Measurements from ENCODE around the gene INSIG2. TPM values are rescaled to one million over a fixed set of nuclear protein-coding genes. Genes with fewer than 3 reads are reported as not detected.

The INSIG2 gene
- total and polyA plus RNA-seq, 9 of the 15 experiments (the other 6 are each of a cell fraction or from before 2014, with no cell fraction given): 1.5 to 34.2 (median 6.4) TPM

GRCh38 chr2:118058951-118059350, 29.3 kb upstream of the INSIG2 start (continued):
- TF ChIP-seq KDM2B (CRISPR knock-in tag; IDR thresholded peaks at IDR 0.05) (no peak), SMARCA5 (IDR thresholded peaks at IDR 0.05) (no peak), SRSF1 (IDR thresholded peaks at IDR 0.05; ENCODE audit: low read depth, low read length) (no peak)

GRCh38 chr2:118059919-118060478, 28.3 kb upstream of the INSIG2 start:
- Histone ChIP-seq H3K36me3 (ENCODE audit: control insufficient read depth, insufficient read depth, low read length) (no peaks in the 10 kb centered on the region), H3K9ac (ENCODE audit: insufficient read depth in 1 of 2, low read depth in 2 of 2, low read length in 2 of 2) (no peak overlapping the region), H3K9me1 (ENCODE audit: control insufficient read depth, insufficient read depth, low read length) (no peaks in the 10 kb centered on the region), H3K9me3 (replicated peaks; ENCODE audit: control insufficient read depth, insufficient read depth, low read depth, low read length) (no peaks in the 10 kb centered on the region), H3K27ac (ENCODE audit: extremely low read depth, low read depth, low read length) (no peak overlapping the region), H3K79me2 (ENCODE audit: control insufficient read depth, insufficient read depth, low read length) (no peaks in the 10 kb centered on the region), H4K20me1 (replicated peaks; ENCODE audit: control insufficient read depth, insufficient read depth, low read length) (no peaks in the 10 kb centered on the region), H2AFZ (ENCODE audit: low read depth, low read length) (no peak overlapping the region), H3K27me3 (ENCODE audit: control insufficient read depth in 2 of 2, insufficient read depth in 2 of 2, low read length in 2 of 2) (peaks cover 0 to 16% of the 10 kb centered on the region in 2 experiments; a peak in 4 of 5 replicates), H3K4me1 (replicated peaks in 1 of 2; ENCODE audit: control insufficient read depth in 2 of 2, insufficient read depth in 2 of 2, low read length in 2 of 2) (no peaks in the 10 kb centered on the region), H3K4me3 (no peak overlapping the region), H3K4me2 (ENCODE audit: insufficient read depth, low read length) (no peak overlapping the region)
- in situ Hi-C loops (cut with MboI) (loop anchor here (10.0 kb wide), 1 partner anchor 145 kb away; no protein-coding TSS in a partner anchor), intact Hi-C loops (cut with micrococcal nuclease) (no loop called here)
- no TSS peak for BruUV-seq (replicated peaks)
- 0% methylated on average over 4 of the region's 4 CpGs for WGBS (ENCODE audit: insufficient coverage, low coverage, missing lambda C conversion rate)
- ATAC-seq (no peak), FAIRE-seq (no peak), DNase-seq (ENCODE audit: extremely low read depth in 1 of 4, low spot score in 3 of 4) (no peak)
- ChIA-PET CTCF (ENCODE audit: low intra/inter-chr PET ratio) (no interaction called here), POLR2A (interaction anchor here (1.0 kb wide), 1 partner anchor 26 kb away, joined by 3 read pairs; no protein-coding TSS in a partner anchor)
- TF ChIP-seq ZNF311 (CRISPR knock-in tag; IDR thresholded peaks at IDR 0.05) (no peak), LEF1 (IDR thresholded peaks at IDR 0.05) (no peak), ZBTB11 (CRISPR knock-in tag; IDR thresholded peaks at IDR 0.05) (no peak), ZNF561 (CRISPR knock-in tag; conservative IDR thresholded peaks at IDR 0.05) (no peak), ZNF695 (CRISPR knock-in tag; IDR thresholded peaks at IDR 0.05) (no peak), MAFF (IDR thresholded peaks at IDR 0.05; ENCODE audit: low read length) (no peak), TFAP4 (CRISPR knock-in tag; IDR thresholded peaks at IDR 0.05; ENCODE audit: borderline replicate concordance) (no peak), POLR2A (conservative IDR thresholded peaks at IDR 0.05) (no peak), EP400 (IDR thresholded peaks at IDR 0.05) (no peak), ZBTB49 (CRISPR knock-in tag; IDR thresholded peaks at IDR 0.05; ENCODE audit: borderline replicate concordance) (no peak), ZNF436 (CRISPR knock-in tag; IDR thresholded peaks at IDR 0.05) (no peak)
